ENCODE measurements around the gene FBXW2. TPM values are rescaled to one million over a fixed set of nuclear protein-coding genes. Genes with fewer than 3 reads are reported as not detected.

Gene FBXW2
- polyA plus RNA-seq, 1 of the 3 experiments (the other 2 are of a cell fraction) = 40.1 TPM

GRCh38 chr9:120830151-120830550 is 36.9 kb upstream of the FBXW2 start (continued):
- TF ChIP-seq REST (IDR thresholded peaks at IDR 0.05; ENCODE audit: low read depth, low read length) (no peak), NRF1 (IDR thresholded peaks at IDR 0.05; ENCODE audit: low read depth, low read length) (no peak), GATA2 (CRISPR knock-in tag; IDR thresholded peaks at IDR 0.05) (no peak), TCF12 (IDR thresholded peaks at IDR 0.05) (no peak), ZBTB33 (IDR thresholded peaks at IDR 0.05; ENCODE audit: borderline replicate concordance, low read depth) (no peak), POLR2AphosphoS5 (IDR thresholded peaks at IDR 0.05; ENCODE audit: low read depth, low read length) (no peak), RFX5 (IDR thresholded peaks at IDR 0.05; ENCODE audit: low read length) (no peak), FOSL2 (IDR thresholded peaks at IDR 0.05; ENCODE audit: borderline replicate concordance, low read depth) (no peak)

- no peaks in the 10 kb centered on the region for H3K27me3 ChIP-seq (ENCODE audit: insufficient read depth)
- no peak overlapping the region for H2AFZ ChIP-seq (ENCODE audit: low read depth)
- H3K9me2 ChIP-seq = no peaks in the 10 kb centered on the region
- DNase-seq = no peak
- ChIA-PET POLR2A (no interaction called here), CTCF (no interaction called here)
- no peaks in the 10 kb centered on the region for H3K4me1 ChIP-seq (ENCODE audit: control insufficient read depth in 1 of 2, insufficient read depth in 2 of 2, low read depth in 1 of 2, low read length in 1 of 2)
- H3K79me2 ChIP-seq (ENCODE audit: insufficient read depth) = peaks cover 8% of the 10 kb centered on the region; the same call in 1 of the 2 replicates
- H3K9ac ChIP-seq = no peak overlapping the region
- TF ChIP-seq MEF2A (IDR thresholded peaks at IDR 0.05; ENCODE audit: borderline replicate concordance, low read depth) (no peak), JUND (IDR thresholded peaks at IDR 0.05) (no peak), FOXJ3 (CRISPR knock-in tag; IDR thresholded peaks at IDR 0.05) (no peak), NFIC (IDR thresholded peaks at IDR 0.05; ENCODE audit: borderline replicate concordance) (no peak), CTCF (IDR thresholded peaks at IDR 0.05) (no peak), FOSL2 (IDR thresholded peaks at IDR 0.05; ENCODE audit: borderline replicate concordance, low read depth) (no peak), RFX5 (IDR thresholded peaks at IDR 0.05; ENCODE audit: low read length) (no peak), REST (IDR thresholded peaks at IDR 0.05; ENCODE audit: low read depth, low read length) (no peak), YY1 (IDR thresholded peaks at IDR 0.05; ENCODE audit: low read depth) (no peak), SMC3 (IDR thresholded peaks at IDR 0.05; ENCODE audit: low read depth, low read length) (no peak), RXRA (IDR thresholded peaks at IDR 0.05; ENCODE audit: borderline replicate concordance, low read depth) (no peak), PBX3 (IDR thresholded peaks at IDR 0.05) (no peak), TAF1 (IDR thresholded peaks at IDR 0.05; ENCODE audit: borderline replicate concordance, low read depth, low read length) (no peak), GATA2 (CRISPR knock-in tag; IDR thresholded peaks at IDR 0.05) (no peak)
- H3K4me2 ChIP-seq = no peak overlapping the region
- no peaks in the 10 kb centered on the region for H4K20me1 ChIP-seq (ENCODE audit: insufficient read depth)
- H3K9me3 ChIP-seq = no peaks in the 10 kb centered on the region
- H3K36me3 ChIP-seq (replicated peaks in 1 of 2; ENCODE audit: control insufficient read depth in 1 of 2, insufficient read depth in 2 of 2, low read length in 1 of 2) = peaks cover 59 to 73% of the 10 kb centered on the region in 2 experiments
- H3F3A ChIP-seq (replicated peaks; ENCODE audit: insufficient read depth) = peaks cover 12% of the 10 kb centered on the region
- 100% methylated on average over 1 of the region's 1 CpG for WGBS (ENCODE audit: low lambda C conversion rate)
- no peak overlapping the region for H3K4me3 ChIP-seq (ENCODE audit: low read depth in 2 of 2, low read length in 1 of 2)
- no peak overlapping the region for H3K27ac ChIP-seq (ENCODE audit: low read depth in 2 of 2, low read length in 1 of 2)
These were observed 36.4 kb upstream of the FBXW2 start for GRCh38 chr9:120829650-120830049.
